Stimulated activated CD8-positive, alpha-beta memory T cell treated with anti-CD3 and anti-CD28 coated beads, Interleukin-12 subunit alpha, Interleukin-12 subunit beta, amount 100 ng/mL, for 1 hour (primary cell): Measurements from ENCODE around the gene ARHGEF17.

ENCODE experiments used
- DNase-seq: peaks from one replicate; pipeline ENCODE4 v3.0.0-alpha.2; 2020; ENCODE audit warnings: low read depth

The ARHGEF17 gene

GRCh38 chr11:73333173-73333572 lies 25.1 kb downstream of the ARHGEF17 start:
- no peak for DNase-seq

- no peak for DNase-seq
Measured at GRCh38 chr11:73333640-73334383, 25.7 kb downstream of the ARHGEF17 start.

GRCh38 chr11:73334384-73335203 lies 26.5 kb downstream of the ARHGEF17 start:
- DNase-seq = no peak

GRCh38 chr11:73335204-73335923 lies 27.3 kb downstream of the ARHGEF17 start:
- peak; percentile 71 for DNase-seq

GRCh38 chr11:73337846-73338245 lies 29.8 kb downstream of the ARHGEF17 start:
- no peak for DNase-seq

- no peak for DNase-seq
Measured at GRCh38 chr11:73338279-73338678, 30.2 kb downstream of the ARHGEF17 start.

- no peak for DNase-seq
Measured at GRCh38 chr11:73340164-73340563, 32.1 kb downstream of the ARHGEF17 start.

GRCh38 chr11:73342633-73343032 lies 34.6 kb downstream of the ARHGEF17 start:
- DNase-seq = no peak

GRCh38 chr11:73343076-73343873 lies 35.2 kb downstream of the ARHGEF17 start:
- no peak for DNase-seq

- DNase-seq = no peak
Measured at GRCh38 chr11:73344191-73344607, 36.1 kb downstream of the ARHGEF17 start.

- DNase-seq = no peak
Measured at GRCh38 chr11:73345481-73346160, 37.5 kb downstream of the ARHGEF17 start.

- no peak for DNase-seq
Measured at GRCh38 chr11:73346186-73346935, 38.3 kb downstream of the ARHGEF17 start.

- no peak for DNase-seq
Measured at GRCh38 chr11:73347067-73347466, 39.0 kb downstream of the ARHGEF17 start.

- no peak for DNase-seq
Measured at GRCh38 chr11:73348838-73349237, 40.8 kb downstream of the ARHGEF17 start.

GRCh38 chr11:73349633-73350032 lies 41.6 kb downstream of the ARHGEF17 start:
- no peak for DNase-seq

- DNase-seq = peak; percentile 39
Measured at GRCh38 chr11:73350908-73351636, 43.0 kb downstream of the ARHGEF17 start.

- no peak for DNase-seq
Measured at GRCh38 chr11:73353422-73353821, 45.3 kb downstream of the ARHGEF17 start.

- DNase-seq = no peak
Measured at GRCh38 chr11:73355109-73355508, 47.0 kb downstream of the ARHGEF17 start.

- DNase-seq = no peak
Measured at GRCh38 chr11:73356979-73357860, 49.1 kb downstream of the ARHGEF17 start.
